ENCODE measurements around the gene SMIM3.

DNA sequence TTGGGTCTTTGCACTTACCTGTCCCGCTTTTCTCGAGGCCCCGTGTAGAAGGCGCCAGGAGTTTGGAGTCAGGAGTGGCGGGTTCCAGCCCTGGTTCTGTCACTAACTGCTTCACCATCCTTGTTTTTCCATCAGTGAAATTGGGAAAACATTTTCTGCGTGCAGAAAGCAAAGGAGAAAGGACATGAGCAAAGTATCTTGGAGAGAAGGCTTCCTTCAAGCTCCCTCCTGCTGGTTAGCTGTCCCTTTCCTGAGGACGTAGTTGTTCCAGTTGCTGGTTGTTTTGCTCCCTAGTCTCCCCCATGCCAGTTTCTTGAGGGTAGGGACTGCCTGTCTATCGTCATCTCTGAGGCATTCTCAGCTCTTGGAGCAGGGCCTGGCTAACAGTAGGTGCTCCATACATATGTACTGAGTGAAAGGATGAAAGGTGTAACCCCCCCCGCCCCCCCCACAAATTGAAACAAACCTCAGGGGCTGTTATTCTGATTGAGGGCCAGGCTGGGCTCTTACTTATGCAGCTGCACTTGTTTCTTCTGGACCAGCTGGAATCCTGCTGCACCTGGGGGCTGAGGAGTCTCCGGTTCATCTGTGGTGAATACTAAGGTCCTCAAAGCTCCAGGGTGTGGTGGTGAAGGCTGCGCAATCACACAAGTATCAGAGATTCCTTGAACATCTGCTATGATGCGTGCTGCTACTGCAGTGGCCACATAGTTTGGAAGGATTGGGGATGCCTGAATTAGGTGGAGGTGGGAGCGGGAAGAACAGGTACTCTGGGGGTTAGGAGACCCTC, 1.0 kb downstream of the SMIM3 start:
- no peak for TF ChIP-seq EZH2 (IDR thresholded peaks at IDR 0.05; ENCODE audit: low read length, unreplicated experiment)
- TF ChIP-seq, protein P1, sequence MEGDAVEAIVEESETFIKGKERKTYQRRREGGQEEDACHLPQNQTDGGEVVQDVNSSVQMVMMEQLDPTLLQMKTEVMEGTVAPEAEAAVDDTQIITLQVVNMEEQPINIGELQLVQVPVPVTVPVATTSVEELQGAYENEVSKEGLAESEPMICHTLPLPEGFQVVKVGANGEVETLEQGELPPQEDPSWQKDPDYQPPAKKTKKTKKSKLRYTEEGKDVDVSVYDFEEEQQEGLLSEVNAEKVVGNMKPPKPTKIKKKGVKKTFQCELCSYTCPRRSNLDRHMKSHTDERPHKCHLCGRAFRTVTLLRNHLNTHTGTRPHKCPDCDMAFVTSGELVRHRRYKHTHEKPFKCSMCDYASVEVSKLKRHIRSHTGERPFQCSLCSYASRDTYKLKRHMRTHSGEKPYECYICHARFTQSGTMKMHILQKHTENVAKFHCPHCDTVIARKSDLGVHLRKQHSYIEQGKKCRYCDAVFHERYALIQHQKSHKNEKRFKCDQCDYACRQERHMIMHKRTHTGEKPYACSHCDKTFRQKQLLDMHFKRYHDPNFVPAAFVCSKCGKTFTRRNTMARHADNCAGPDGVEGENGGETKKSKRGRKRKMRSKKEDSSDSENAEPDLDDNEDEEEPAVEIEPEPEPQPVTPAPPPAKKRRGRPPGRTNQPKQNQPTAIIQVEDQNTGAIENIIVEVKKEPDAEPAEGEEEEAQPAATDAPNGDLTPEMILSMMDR (conservative IDR thresholded peaks at IDR 0.05; ENCODE audit: low read depth, low read length), result no peak
- TF ChIP-seq EZH2phosphoT487 (IDR thresholded peaks at IDR 0.05; ENCODE audit: borderline replicate concordance, low read length), result no peak
